Measurements from ENCODE around the gene ZNF222.
A peak's percentile ranks its signal among the peaks of the same experiment; 100 is the strongest.

Gene ZNF222

DNA sequence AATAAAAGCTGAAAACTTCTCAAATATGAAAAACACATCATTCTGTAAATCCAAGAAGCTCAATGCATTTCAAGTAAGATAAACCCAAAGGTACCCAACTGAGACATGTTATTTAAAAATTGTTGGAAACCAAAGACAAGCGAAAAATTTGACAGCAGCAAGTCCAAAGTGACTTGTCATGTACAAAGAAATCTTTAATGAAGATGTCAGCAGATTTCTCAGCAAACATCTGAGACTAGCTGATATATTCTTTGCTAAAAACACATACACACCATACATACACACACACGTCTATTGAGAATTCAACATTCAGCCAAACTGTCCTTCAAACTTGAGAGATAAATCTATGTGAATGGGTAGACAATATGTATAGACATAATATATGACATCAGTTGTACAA is 5.7 kb upstream of the ZNF222 start:
- WGBS (ENCODE audit: insufficient coverage) = no CpG with 5 or more reads among the region's 2 CpGs
- Histone ChIP-seq H3K4me1 (ENCODE audit: control extremely low read depth in 1 of 4, control insufficient read depth in 4 of 4, insufficient read depth in 4 of 4, low read length in 3 of 4) (peaks cover 0 to under 1% (median 0%) of the 10 kb centered on the region in 4 experiments), H3K9me3 (ENCODE audit: control extremely low read depth in 1 of 5, control insufficient read depth in 4 of 5, insufficient read depth in 2 of 5, low read depth in 1 of 5, low read length in 4 of 5) (peaks cover 2 to 34% (median 7%) of the 10 kb centered on the region in 5 experiments), H3K27ac (ENCODE audit: insufficient read depth in 1 of 2, low read depth in 1 of 2, low read length in 2 of 2, poor library complexity in 1 of 2, severe bottlenecking in 2 of 2) (no peak overlapping the region), H3K4me3 (ENCODE audit: control insufficient read depth in 1 of 7, extremely low read depth in 1 of 7, insufficient read depth in 4 of 7, low read depth in 2 of 7, low read length in 6 of 7) (no peak overlapping the region), H3K36me3 (ENCODE audit: control insufficient read depth in 4 of 4, insufficient read depth in 4 of 4, low read length in 3 of 4) (no peaks in the 10 kb centered on the region), H3K27me3 (replicated peaks in 2 of 5; ENCODE audit: control insufficient read depth in 4 of 5, insufficient read depth in 5 of 5, low read length in 4 of 5) (no peaks in the 10 kb centered on the region)
- CTCF ChIA-PET = no interaction called here
- no peak for DNase-seq
- POLR2A ChIA-PET = no interaction called here

- Histone ChIP-seq H3K27ac (ENCODE audit: insufficient read depth in 1 of 2, low read depth in 1 of 2, low read length in 2 of 2, poor library complexity in 1 of 2, severe bottlenecking in 2 of 2) (no peak overlapping the region), H3K4me1 (ENCODE audit: control extremely low read depth in 1 of 4, control insufficient read depth in 4 of 4, insufficient read depth in 4 of 4, low read length in 3 of 4) (peaks cover 0 to 12% (median 11%) of the 10 kb centered on the region in 4 experiments), H3K9me3 (ENCODE audit: control extremely low read depth in 1 of 5, control insufficient read depth in 4 of 5, insufficient read depth in 2 of 5, low read depth in 1 of 5, low read length in 4 of 5) (peaks cover 2 to 24% (median 7%) of the 10 kb centered on the region in 5 experiments), H3K27me3 (replicated peaks in 2 of 5; ENCODE audit: control insufficient read depth in 4 of 5, insufficient read depth in 5 of 5, low read length in 4 of 5) (no peaks in the 10 kb centered on the region), H3K4me3 (ENCODE audit: control insufficient read depth in 1 of 7, extremely low read depth in 1 of 7, insufficient read depth in 4 of 7, low read depth in 2 of 7, low read length in 6 of 7) (no peak overlapping the region), H3K36me3 (ENCODE audit: control insufficient read depth in 4 of 4, insufficient read depth in 4 of 4, low read length in 3 of 4) (no peaks in the 10 kb centered on the region)
- ChIA-PET POLR2A (no interaction called here), CTCF (no interaction called here)
- no peak for DNase-seq
Observed at GRCh38 chr19:44021221-44021620, 4.0 kb upstream of the ZNF222 start.

DNA sequence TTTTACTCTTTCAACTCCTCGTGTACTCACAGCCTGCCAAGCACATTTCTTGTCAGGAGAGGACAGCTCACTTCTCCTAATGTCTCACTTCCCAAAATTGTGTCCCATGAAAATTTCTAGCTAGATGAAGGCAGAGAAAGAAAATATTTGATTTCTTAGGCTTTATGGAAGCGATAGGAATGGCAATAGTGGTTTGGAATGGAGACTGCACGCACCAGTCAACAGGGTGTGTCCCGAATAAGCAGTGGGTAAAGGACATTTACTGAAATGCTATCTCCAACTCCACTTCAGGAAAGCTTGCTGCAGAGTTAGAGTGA is 321 bp upstream of the ZNF222 start:
- Histone ChIP-seq H3K27ac (ENCODE audit: insufficient read depth in 1 of 2, low read depth in 1 of 2, low read length in 2 of 2, poor library complexity in 1 of 2, severe bottlenecking in 2 of 2) (peak overlapping the region in 1 of 2 experiments; percentile 87), H3K27me3 (replicated peaks in 2 of 5; ENCODE audit: control insufficient read depth in 4 of 5, insufficient read depth in 5 of 5, low read length in 4 of 5) (no peaks in the 10 kb centered on the region), H3K36me3 (ENCODE audit: control insufficient read depth in 4 of 4, insufficient read depth in 4 of 4, low read length in 3 of 4) (peaks cover 24 to 33% (median 27%) of the 10 kb centered on the region in 4 experiments), H3K4me1 (ENCODE audit: control extremely low read depth in 1 of 4, control insufficient read depth in 4 of 4, insufficient read depth in 4 of 4, low read length in 3 of 4) (peaks cover 0 to 12% (median 12%) of the 10 kb centered on the region in 4 experiments), H3K4me3 (ENCODE audit: control insufficient read depth in 1 of 7, extremely low read depth in 1 of 7, insufficient read depth in 4 of 7, low read depth in 2 of 7, low read length in 6 of 7) (peak overlapping the region in 6 of 7 experiments; percentile 85 to 97 (median 93)), H3K9me3 (ENCODE audit: control extremely low read depth in 1 of 5, control insufficient read depth in 4 of 5, insufficient read depth in 2 of 5, low read depth in 1 of 5, low read length in 4 of 5) (peaks cover 10 to 37% (median 23%) of the 10 kb centered on the region in 5 experiments)
- ChIA-PET CTCF (no interaction called here), POLR2A (interaction anchor here (0.9 to 1.1 kb wide), 2 partner anchors 22 to 26 kb away, joined by 4 to 5 read pairs; partner anchors contain the start of gene ZNF230)
- DNase-seq = no peak
- WGBS (ENCODE audit: insufficient coverage) = 33% methylated on average over 3 of the region's 4 CpGs

DNA sequence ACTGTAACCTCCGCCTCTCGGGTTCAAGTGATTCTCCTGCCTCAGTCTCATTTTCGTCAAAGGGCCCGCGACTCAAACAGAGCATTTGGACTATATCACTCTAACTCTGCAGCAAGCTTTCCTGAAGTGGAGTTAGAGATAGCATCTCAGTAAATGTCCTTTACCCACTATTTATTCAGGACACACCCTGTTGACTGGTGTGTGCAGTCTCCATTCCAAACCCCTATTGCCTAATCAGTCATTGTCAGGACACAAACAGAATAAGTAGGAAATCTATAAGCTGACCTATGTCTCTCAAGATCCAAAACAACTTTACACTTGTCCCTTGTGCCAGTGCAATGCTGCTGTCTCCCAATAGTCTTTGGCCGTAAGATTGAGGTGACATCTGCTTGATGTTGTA is 1.4 kb downstream of the ZNF222 start:
- POLR2A ChIA-PET = interaction anchor here (0.6 kb wide), 1 partner anchor 271 kb away, joined by 5 read pairs; no protein-coding TSS in a partner anchor
- Histone ChIP-seq H3K4me1 (ENCODE audit: control extremely low read depth in 1 of 4, control insufficient read depth in 4 of 4, insufficient read depth in 4 of 4, low read length in 3 of 4) (peaks cover 0 to 12% (median 12%) of the 10 kb centered on the region in 4 experiments), H3K9me3 (ENCODE audit: control extremely low read depth in 1 of 5, control insufficient read depth in 4 of 5, insufficient read depth in 2 of 5, low read depth in 1 of 5, low read length in 4 of 5) (peaks cover 17 to 48% (median 31%) of the 10 kb centered on the region in 5 experiments), H3K4me3 (ENCODE audit: control insufficient read depth in 1 of 7, extremely low read depth in 1 of 7, insufficient read depth in 4 of 7, low read depth in 2 of 7, low read length in 6 of 7) (no peak overlapping the region), H3K36me3 (ENCODE audit: control insufficient read depth in 4 of 4, insufficient read depth in 4 of 4, low read length in 3 of 4) (peaks cover 32 to 51% (median 40%) of the 10 kb centered on the region in 4 experiments), H3K27ac (ENCODE audit: insufficient read depth in 1 of 2, low read depth in 1 of 2, low read length in 2 of 2, poor library complexity in 1 of 2, severe bottlenecking in 2 of 2) (no peak overlapping the region), H3K27me3 (replicated peaks in 2 of 5; ENCODE audit: control insufficient read depth in 4 of 5, insufficient read depth in 5 of 5, low read length in 4 of 5) (no peaks in the 10 kb centered on the region)
- no peak for DNase-seq
- CTCF ChIA-PET = no interaction called here
- 100% methylated on average over 3 of the region's 6 CpGs for WGBS (ENCODE audit: insufficient coverage)

GRCh38 chr19:44032001-44032610 is 6.9 kb downstream of the ZNF222 start:
- WGBS (ENCODE audit: insufficient coverage) = no CpG with 5 or more reads among the region's 1 CpG
- DNase-seq = peak in 2 of 3 donors; percentile 10 to 15
- Histone ChIP-seq H3K4me3 (ENCODE audit: control insufficient read depth in 1 of 7, extremely low read depth in 1 of 7, insufficient read depth in 4 of 7, low read depth in 2 of 7, low read length in 6 of 7) (peak overlapping the region in 2 of 7 experiments; percentile 2 to 4), H3K4me1 (ENCODE audit: control extremely low read depth in 1 of 4, control insufficient read depth in 4 of 4, insufficient read depth in 4 of 4, low read length in 3 of 4) (no peaks in the 10 kb centered on the region), H3K27ac (ENCODE audit: insufficient read depth in 1 of 2, low read depth in 1 of 2, low read length in 2 of 2, poor library complexity in 1 of 2, severe bottlenecking in 2 of 2) (no peak overlapping the region), H3K9me3 (ENCODE audit: control extremely low read depth in 1 of 5, control insufficient read depth in 4 of 5, insufficient read depth in 2 of 5, low read depth in 1 of 5, low read length in 4 of 5) (peaks cover 20 to 92% (median 53%) of the 10 kb centered on the region in 5 experiments), H3K36me3 (ENCODE audit: control insufficient read depth in 4 of 4, insufficient read depth in 4 of 4, low read length in 3 of 4) (peaks cover 41 to 60% (median 46%) of the 10 kb centered on the region in 4 experiments), H3K27me3 (replicated peaks in 2 of 5; ENCODE audit: control insufficient read depth in 4 of 5, insufficient read depth in 5 of 5, low read length in 4 of 5) (no peaks in the 10 kb centered on the region)
- CTCF ChIA-PET = interaction anchor here (1.6 kb wide), 1 partner anchor 13 kb away, joined by 4 read pairs; no protein-coding TSS in a partner anchor
- POLR2A ChIA-PET = interaction anchor here (0.6 to 0.7 kb wide), 2 partner anchors 8 to 13 kb away, joined by 3 to 4 read pairs; no protein-coding TSS in a partner anchor

DNA sequence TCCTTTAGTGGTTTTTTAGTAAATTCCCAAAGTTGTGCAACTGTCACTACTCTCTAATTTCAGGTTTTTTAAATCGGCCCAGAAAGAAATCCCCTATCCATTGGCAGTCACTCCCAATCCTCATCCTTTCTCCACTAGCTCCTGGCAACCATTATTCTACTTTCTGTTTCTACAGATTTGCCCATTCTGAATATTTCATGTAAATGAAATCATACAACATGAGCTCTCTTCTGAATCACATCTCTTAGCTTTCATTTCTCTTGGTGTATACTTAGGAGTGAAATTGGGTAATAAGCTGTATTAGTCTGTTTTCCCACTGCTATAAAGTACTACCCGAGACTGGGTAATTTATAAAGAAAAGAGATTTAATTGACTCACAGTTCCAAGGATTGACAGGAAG is 17.0 kb downstream of the ZNF222 start:
- Histone ChIP-seq H3K9me3 (ENCODE audit: control extremely low read depth in 1 of 5, control insufficient read depth in 4 of 5, insufficient read depth in 2 of 5, low read depth in 1 of 5, low read length in 4 of 5) (peaks cover 6 to 42% (median 7%) of the 10 kb centered on the region in 5 experiments), H3K4me1 (ENCODE audit: control extremely low read depth in 1 of 4, control insufficient read depth in 4 of 4, insufficient read depth in 4 of 4, low read length in 3 of 4) (no peaks in the 10 kb centered on the region), H3K27me3 (replicated peaks in 2 of 5; ENCODE audit: control insufficient read depth in 4 of 5, insufficient read depth in 5 of 5, low read length in 4 of 5) (peaks cover 0 to 3% (median 0%) of the 10 kb centered on the region in 5 experiments), H3K36me3 (ENCODE audit: control insufficient read depth in 4 of 4, insufficient read depth in 4 of 4, low read length in 3 of 4) (no peaks in the 10 kb centered on the region), H3K27ac (ENCODE audit: insufficient read depth in 1 of 2, low read depth in 1 of 2, low read length in 2 of 2, poor library complexity in 1 of 2, severe bottlenecking in 2 of 2) (no peak overlapping the region), H3K4me3 (ENCODE audit: control insufficient read depth in 1 of 7, extremely low read depth in 1 of 7, insufficient read depth in 4 of 7, low read depth in 2 of 7, low read length in 6 of 7) (no peak overlapping the region)
- ChIA-PET CTCF (interaction anchor here (1.2 kb wide), 1 partner anchor 436 kb away, joined by 3 read pairs; no protein-coding TSS in a partner anchor), POLR2A (no interaction called here)
- no peak for DNase-seq
- 100% methylated on average over 1 of the region's 2 CpGs for WGBS (ENCODE audit: insufficient coverage)

All from common myeloid progenitor, CD34-positive (primary cell).